H9 (cell line): ENCODE results near the gene SRGAP2C. TPM values are rescaled to one million over a fixed set of nuclear protein-coding genes. Genes with fewer than 3 reads are reported as not detected.
"Not testable (repeated sequence)": the region's sequence is repeated elsewhere in the genome, so short reads cannot be mapped to it uniquely, and the experiment has no call there.

Experiments
- DNase-seq: peaks from one replicate; pipeline ENCODE4 v3.0.0-alpha.2; 2017
- H2AFZ ChIP-seq: one replicate; pipeline ENCODE4 v1.6.1; 2013; ENCODE audit warnings: mild to moderate bottlenecking, low read length, control low read depth, moderate library complexity
- H2AK5ac ChIP-seq: 2 replicates; pipeline ENCODE4 v1.6.1; 2013; ENCODE audit warnings: low read length, control low read depth, mixed read lengths; ENCODE audit not compliant: insufficient read length
- H2BK120ac ChIP-seq: one replicate; pipeline ENCODE4 v1.6.1; 2013; ENCODE audit warnings: low read depth, mild to moderate bottlenecking, low read length, control low read depth, inconsistent platforms; ENCODE audit not compliant: poor library complexity, severe bottlenecking
- H2BK12ac ChIP-seq: 2 replicates; pipeline ENCODE4 v1.6.1; 2013; ENCODE audit warnings: low read length, control low read depth, mixed read lengths, low read depth; ENCODE audit not compliant: insufficient read length
- H2BK15ac ChIP-seq: 2 replicates; pipeline ENCODE4 v1.6.1; 2013; ENCODE audit warnings: low read depth, low read length, control low read depth
- H2BK20ac ChIP-seq: one replicate; pipeline ENCODE4 v1.6.1; 2013; ENCODE audit warnings: low read depth, mild to moderate bottlenecking, low read length, control low read depth, inconsistent platforms; ENCODE audit not compliant: poor library complexity, severe bottlenecking
- H2BK5ac ChIP-seq: 2 replicates; pipeline ENCODE4 v1.6.1; 2013; ENCODE audit warnings: low read length, control low read depth, mixed read lengths; ENCODE audit not compliant: insufficient read length
- H3K14ac ChIP-seq: 2 replicates; pipeline ENCODE4 v1.6.1; 2013; ENCODE audit warnings: low read length, control low read depth; ENCODE audit not compliant: insufficient read depth
- H3K18ac ChIP-seq: 2 replicates; pipeline ENCODE4 v1.6.1; 2013; ENCODE audit warnings: low read depth, mild to moderate bottlenecking, mixed read lengths, low read length, control low read depth; ENCODE audit not compliant: insufficient read length
- H3K23ac ChIP-seq: 2 replicates; pipeline ENCODE4 v1.6.1; 2013; ENCODE audit warnings: low read length, control low read depth, mixed read lengths, low read depth; ENCODE audit not compliant: insufficient read length
- H3K23me2 ChIP-seq: 2 replicates; pipeline ENCODE4 v1.6.1; 2013; ENCODE audit warnings: low read depth, mild to moderate bottlenecking, mixed read lengths, low read length, control low read depth; ENCODE audit not compliant: insufficient read length, poor library complexity, severe bottlenecking
- H3K27ac ChIP-seq: 2 replicates; pipeline ENCODE4 v1.5.1; 2013; ENCODE audit warnings: low read length, control low read depth, mixed read lengths, low read depth; ENCODE audit not compliant: insufficient read length
- H3K27me3 ChIP-seq: 2 replicates; pipeline ENCODE4 v1.6.1; 2013; ENCODE audit warnings: low read length, control low read depth, inconsistent platforms; ENCODE audit not compliant: insufficient read depth
- H3K4ac ChIP-seq: 2 replicates; pipeline ENCODE4 v1.6.1; 2013; ENCODE audit warnings: low read depth, mild to moderate bottlenecking, control low read depth, inconsistent platforms, low read length, moderate library complexity
- H3K4me1 ChIP-seq: 2 replicates; pipeline ENCODE4 v1.6.1; 2013; ENCODE audit warnings: low read length, control low read depth, inconsistent platforms; ENCODE audit not compliant: insufficient read depth
- H3K4me2 ChIP-seq: 2 replicates; pipeline ENCODE4 v1.6.1; 2013; ENCODE audit warnings: low read length, control low read depth, mixed read lengths; ENCODE audit not compliant: insufficient read length, insufficient read depth
- H3K56ac ChIP-seq: 2 replicates; pipeline ENCODE4 v1.6.1; 2013; ENCODE audit warnings: low read depth, mild to moderate bottlenecking, mixed read lengths, low read length, control low read depth; ENCODE audit not compliant: insufficient read length
- H3K79me1 ChIP-seq: 2 replicates; pipeline ENCODE4 v1.6.1; 2013; ENCODE audit warnings: low read depth, mild to moderate bottlenecking, moderate library complexity, low read length, control low read depth, inconsistent platforms; ENCODE audit not compliant: insufficient read depth, poor library complexity, severe bottlenecking
- H3K79me2 ChIP-seq: 2 replicates; pipeline ENCODE4 v1.6.1; 2013; ENCODE audit warnings: low read length, control low read depth, inconsistent platforms; ENCODE audit not compliant: insufficient read depth
- H3K9ac ChIP-seq: 2 replicates; pipeline ENCODE4 v1.6.1; 2013; ENCODE audit warnings: low read length, control low read depth, mixed read lengths; ENCODE audit not compliant: insufficient read length; ENCODE audit errors: extremely low read depth
- H3K9me3 ChIP-seq: one replicate; pipeline ENCODE4 v1.6.1; 2013; ENCODE audit warnings: low read depth, low read length, inconsistent platforms; ENCODE audit not compliant: control insufficient read depth
- H3T11ph ChIP-seq: one replicate; pipeline ENCODE4 v1.6.1; 2013; ENCODE audit warnings: mild to moderate bottlenecking, low read length, control low read depth, inconsistent platforms
- H4K20me1 ChIP-seq: one replicate; pipeline ENCODE4 v1.6.1; 2013; ENCODE audit not compliant: control insufficient read depth, insufficient read length, insufficient read depth
- H4K5ac ChIP-seq: 2 replicates; pipeline ENCODE4 v1.6.1; 2013; ENCODE audit warnings: low read depth, mild to moderate bottlenecking, mixed read lengths, low read length, control low read depth; ENCODE audit not compliant: insufficient read length
- H4K8ac ChIP-seq: replicated peaks from 2 replicates; pipeline ENCODE4 v1.6.1; 2013; ENCODE audit warnings: low read length, control low read depth, mixed read lengths, low read depth; ENCODE audit not compliant: insufficient read length
- H4K91ac ChIP-seq: 2 replicates; pipeline ENCODE4 v1.6.1; 2013; ENCODE audit warnings: low read depth, mild to moderate bottlenecking, moderate library complexity, mixed read lengths, low read length, control low read depth; ENCODE audit not compliant: insufficient read length
- H3K27ac Mint-ChIP-seq, 3 experiments: 2 replicates in 2 of 3; 3 replicates in 1 of 3; pipeline ENCODE4 v1.8.0; 2020 to 2021; ENCODE audit warnings: mixed read lengths in 3 of 3, mild to moderate bottlenecking in 1 of 3, moderate library complexity in 1 of 3
- H3K27me3 Mint-ChIP-seq: 2 replicates; pipeline ENCODE4 v1.8.0; 2021; ENCODE audit warnings: low read depth, mild to moderate bottlenecking, moderate library complexity, mixed read lengths
- H3K36me3 Mint-ChIP-seq, 3 experiments: 2 replicates in 2 of 3; 3 replicates in 1 of 3; pipeline ENCODE4 v1.8.0; 2020 to 2021; ENCODE audit warnings: low read depth in 3 of 3, mixed read lengths in 3 of 3; ENCODE audit not compliant: insufficient read depth in 1 of 3
- H3K4me1 Mint-ChIP-seq, 2 experiments: 2 replicates each; pipeline ENCODE4 v1.8.0; 2020; ENCODE audit warnings: mixed read lengths in 2 of 2
- H3K4me3 Mint-ChIP-seq, 2 experiments: 2 replicates in 1 of 2; 3 replicates in 1 of 2; pipeline ENCODE4 v1.8.0; 2020 to 2021; ENCODE audit warnings: mild to moderate bottlenecking in 2 of 2, mixed read lengths in 2 of 2, moderate library complexity in 1 of 2
- H3K9me3 Mint-ChIP-seq, 2 experiments: 2 replicates in 1 of 2; 3 replicates in 1 of 2; pipeline ENCODE4 v1.8.0; 2020; ENCODE audit warnings: mild to moderate bottlenecking in 2 of 2, mixed read lengths in 2 of 2, moderate library complexity in 1 of 2
- WGBS: extraction: QIAGEN DNeasy Blood & Tissue Kit; methylation state at CpG from one replicate; pipeline ENCODE4 v1.1.7; 2013; ENCODE audit warnings: missing lambda C conversion rate, low lambda C conversion rate, mixed read lengths; ENCODE audit not compliant: insufficient read length; ENCODE audit errors: extremely low coverage; 5-methylcytosine and 5-hydroxymethylcytosine counted together
- long read RNA-seq: library from polyadenylated mRNA; unstranded; transcript quantifications from one replicate; pipeline ENCODE4 v2.0.0, GENCODE V29; 2020
- total RNA-seq: library from RNA; stranded (reverse); gene quantifications from 2 replicates; pipeline ENCODE4 v1.2.1, GENCODE V29; 2021

Gene SRGAP2C
- total RNA-seq: 16.5 and 17.0 TPM in 2 replicates
- long read RNA-seq, full-length matches to known transcripts: 22 of 37 reads
- long read RNA-seq, partial matches to known transcripts: 1 of 37 reads
- long read RNA-seq, other reads (novel, unspliced or antisense): 14 of 37 reads

- Mint-ChIP-seq H3K27ac (peak within 1 kb of the TSS; percentile 94 to 95 (median 95); a peak in 6 of 7 replicates), H3K4me3 (peak within 1 kb of the TSS; percentile 84 to 95)
- not testable (repeated sequence) for H2BK12ac ChIP-seq, H3K36me3 Mint-ChIP-seq, H3K79me2 ChIP-seq, H4K8ac ChIP-seq, H3K4me2 ChIP-seq, H3K56ac ChIP-seq, H3K23ac ChIP-seq, H3K23me2 ChIP-seq, H3K27ac ChIP-seq, H2BK5ac ChIP-seq, H3K18ac ChIP-seq, H3K4ac ChIP-seq, H3K4me1 ChIP-seq, H3K27me3 ChIP-seq, H3K27me3 Mint-ChIP-seq, H3K4me1 Mint-ChIP-seq, H3K9me3 ChIP-seq, H3K79me1 ChIP-seq, H2BK120ac ChIP-seq, H4K91ac ChIP-seq, H2AK5ac ChIP-seq, H4K5ac ChIP-seq, H4K20me1 ChIP-seq, H3K9me3 Mint-ChIP-seq, H3T11ph ChIP-seq, H2BK15ac ChIP-seq, H2BK20ac ChIP-seq, H3K9ac ChIP-seq, H3K14ac ChIP-seq, H2AFZ ChIP-seq
- WGBS: no CpG with 5 or more reads among the region's 54 CpGs
- DNase-seq: peak; percentile 98
Observed at GRCh38 chr1:121184290-121185127, at the start of gene SRGAP2C, which contains the start of gene FAM72B. SRGAP2C (plus strand) TSS chr1:121184975; CDS start chr1:121187447, 2,472 bp downstream. FAM72B (minus strand) TSS chr1:121184340; CDS start chr1:121183489, 851 bp downstream.

- not testable (repeated sequence) for DNase-seq, H3K9ac ChIP-seq, H3K9me3 ChIP-seq, H3K4me1 ChIP-seq, H3K4me2 ChIP-seq, H4K91ac ChIP-seq, H3K27me3 ChIP-seq, H3K27me3 Mint-ChIP-seq, H2BK15ac ChIP-seq, H2BK120ac ChIP-seq, H3K56ac ChIP-seq, H3K79me1 ChIP-seq, H3K27ac Mint-ChIP-seq, H2BK12ac ChIP-seq, H4K8ac ChIP-seq, H3K36me3 Mint-ChIP-seq, H3K4me3 Mint-ChIP-seq, H3K23me2 ChIP-seq, H3K9me3 Mint-ChIP-seq, H3K79me2 ChIP-seq, H3K4ac ChIP-seq, H3K18ac ChIP-seq, H2BK20ac ChIP-seq, H2BK5ac ChIP-seq, H3T11ph ChIP-seq, H3K23ac ChIP-seq, H2AK5ac ChIP-seq, H3K27ac ChIP-seq, H4K20me1 ChIP-seq, H2AFZ ChIP-seq, H3K4me1 Mint-ChIP-seq, H4K5ac ChIP-seq, H3K14ac ChIP-seq
- WGBS: no CpG with 5 or more reads among the region's 6 CpGs
Observed at GRCh38 chr1:121140393-121140792, 44.4 kb upstream of the SRGAP2C start.
